NCI-H1048 (cell line): ENCODE results near the gene SUZ12.
"Not testable (repeated sequence)": the region's sequence is repeated elsewhere in the genome, so short reads cannot be mapped to it uniquely, and the experiment has no call there.

Source experiments
- DNase-seq: peaks from one replicate; lab custom pipeline; 2025; lab: John Stamatoyannopoulos, UW

Gene SUZ12

DNA sequence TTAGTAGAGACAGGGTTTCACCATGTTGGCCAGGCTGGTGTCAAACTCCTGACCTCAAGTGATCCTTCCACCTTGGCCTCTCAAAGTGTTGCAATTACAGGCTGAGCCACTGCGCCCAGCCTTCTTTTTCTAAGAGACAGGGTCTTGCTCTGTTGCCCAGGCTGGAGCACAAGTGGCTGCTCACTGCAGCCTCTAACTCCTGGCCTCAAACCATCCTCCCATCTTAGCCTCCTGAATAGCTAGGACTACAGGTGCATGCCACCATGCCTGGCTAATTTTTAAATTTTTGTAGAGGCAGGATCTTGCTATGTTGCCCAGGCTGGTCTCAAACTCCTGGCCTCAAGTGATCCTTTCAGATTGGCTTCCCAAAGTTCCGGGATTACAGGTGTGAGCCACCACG is 15.1 kb downstream of the SUZ12 start:
- not testable (repeated sequence) for DNase-seq

DNA sequence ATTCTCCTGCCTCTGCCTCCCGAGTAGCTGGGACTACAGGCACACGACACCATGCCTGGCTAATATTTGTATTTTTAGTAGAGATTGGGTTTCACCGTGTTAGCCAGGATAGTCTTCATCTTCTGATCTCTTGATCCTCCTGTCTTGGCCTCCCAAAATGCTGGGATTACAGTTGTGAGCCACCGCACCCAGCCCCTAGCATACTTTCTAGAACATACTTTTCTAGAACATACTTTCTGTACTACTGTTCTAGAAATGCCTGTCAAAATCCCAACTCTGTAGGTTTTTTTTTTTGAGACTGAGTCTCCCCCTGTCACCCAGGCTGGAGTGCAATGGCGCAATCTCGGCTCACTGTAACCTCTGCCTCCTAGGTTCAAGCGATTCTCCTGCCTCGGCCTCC is 27.3 kb downstream of the SUZ12 start:
- DNase-seq, result not testable (repeated sequence)

DNA sequence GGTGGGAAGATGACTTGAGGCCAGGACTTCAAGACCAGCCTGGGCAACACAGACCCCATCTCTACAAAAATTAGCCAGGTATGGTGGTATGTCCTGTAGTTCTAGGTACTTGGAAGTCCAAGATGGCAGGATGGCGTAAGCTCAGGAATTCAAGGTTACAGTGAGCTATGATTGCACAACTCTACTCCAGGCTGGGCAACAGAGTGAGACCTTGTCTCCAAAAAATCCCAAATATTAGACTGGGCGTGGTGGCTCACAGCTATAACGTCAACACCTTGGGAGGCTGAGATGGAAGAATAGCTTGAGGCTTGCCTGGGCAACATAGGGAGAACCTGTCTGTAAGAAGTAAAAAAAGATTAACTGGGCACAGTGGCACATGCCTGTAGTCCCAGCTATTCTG is 30.8 kb downstream of the SUZ12 start:
- DNase-seq, result no peak

DNA sequence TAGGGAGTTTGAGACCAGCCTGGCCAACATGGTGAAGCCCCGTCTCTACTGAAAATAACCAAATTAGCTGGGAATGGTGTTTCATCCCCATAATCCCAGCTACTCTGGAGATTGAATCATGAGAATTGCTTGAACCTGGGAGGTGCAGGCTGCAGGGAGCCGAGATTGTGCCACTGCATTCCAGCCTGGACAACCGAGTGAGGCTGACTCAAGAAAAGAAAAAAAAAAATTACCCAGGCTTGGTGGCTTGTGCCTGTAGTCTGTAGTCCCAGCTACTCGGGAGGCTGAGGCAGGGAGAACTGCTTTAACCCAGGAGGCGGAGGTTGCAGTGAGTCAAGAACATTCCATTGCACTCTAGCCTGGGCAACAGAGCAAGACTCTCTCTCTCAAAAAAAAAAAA is 33.6 kb downstream of the SUZ12 start:
- DNase-seq, result not testable (repeated sequence)

DNA sequence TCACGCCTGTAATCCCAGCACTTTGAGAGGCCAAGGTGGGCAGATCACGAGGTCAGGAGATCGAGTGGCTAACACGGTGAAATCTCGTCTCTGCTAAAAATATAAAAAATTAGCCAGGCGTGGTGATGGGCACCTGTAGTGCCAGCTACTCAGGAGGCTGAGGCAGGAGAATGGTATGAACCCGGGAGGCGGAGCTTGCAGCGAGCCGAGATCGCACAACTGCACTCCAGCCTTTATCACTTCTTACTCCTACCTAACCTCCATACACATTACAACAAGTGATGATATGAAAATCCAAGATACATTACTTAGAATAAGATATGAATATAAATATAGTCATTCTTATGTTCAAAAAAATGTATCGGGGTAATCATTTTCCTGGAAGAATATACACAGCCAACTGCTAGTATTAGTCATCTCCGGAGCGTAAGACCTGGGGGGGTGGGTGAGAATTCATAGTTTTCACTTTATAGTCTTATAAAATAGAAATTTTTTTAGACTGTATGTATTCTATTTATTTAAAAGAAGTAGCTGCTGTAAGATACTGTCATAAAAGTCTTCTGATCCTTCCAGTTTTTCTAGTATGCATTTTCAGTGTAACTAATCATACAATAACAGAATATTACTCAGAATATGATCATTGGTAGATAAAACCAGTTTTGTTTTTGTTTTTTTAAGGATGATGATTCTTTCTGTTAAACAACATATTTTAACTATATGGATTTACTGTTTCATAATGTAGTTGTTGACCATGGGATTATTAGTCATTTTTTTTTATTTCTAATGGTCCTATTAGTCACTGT is 37.7 kb downstream of the SUZ12 start:
- DNase-seq, result not testable (repeated sequence)

DNA sequence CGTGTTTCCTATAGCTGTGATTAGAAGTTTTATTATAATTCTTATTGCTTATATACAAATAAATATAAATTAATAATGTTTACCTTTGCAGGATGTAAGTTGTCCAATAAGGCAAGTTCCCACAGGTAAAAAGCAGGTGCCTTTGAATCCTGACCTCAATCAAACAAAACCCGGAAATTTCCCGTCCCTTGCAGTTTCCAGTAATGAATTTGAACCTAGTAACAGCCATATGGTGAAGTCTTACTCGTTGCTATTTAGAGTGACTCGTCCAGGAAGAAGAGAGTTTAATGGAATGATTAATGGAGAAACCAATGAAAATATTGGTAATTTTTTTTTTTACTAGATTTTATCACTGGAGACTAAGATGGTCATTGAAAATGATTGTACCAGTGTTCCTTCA is 38.6 kb downstream of the SUZ12 start:
- DNase-seq, result not testable (repeated sequence)

DNA sequence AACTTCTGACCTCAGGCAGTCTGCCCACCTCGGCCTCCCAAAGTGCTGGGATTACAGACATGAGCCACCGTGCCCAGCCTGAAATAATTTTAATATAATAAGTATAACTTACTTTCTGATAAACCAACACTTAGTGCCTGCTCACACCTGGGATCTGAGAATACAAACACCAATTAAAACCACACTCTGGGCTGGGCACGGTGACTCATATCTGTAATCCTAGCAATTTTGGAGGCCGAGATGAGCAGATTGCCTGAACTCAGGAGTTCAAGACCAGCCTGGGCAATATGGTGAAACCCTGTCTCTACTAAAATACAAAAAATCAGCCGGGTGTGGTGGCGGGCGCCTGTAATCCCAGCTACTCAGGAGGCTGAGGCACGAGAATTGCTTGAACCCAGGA is 55.0 kb downstream of the SUZ12 start:
- DNase-seq, result not testable (repeated sequence)

DNA sequence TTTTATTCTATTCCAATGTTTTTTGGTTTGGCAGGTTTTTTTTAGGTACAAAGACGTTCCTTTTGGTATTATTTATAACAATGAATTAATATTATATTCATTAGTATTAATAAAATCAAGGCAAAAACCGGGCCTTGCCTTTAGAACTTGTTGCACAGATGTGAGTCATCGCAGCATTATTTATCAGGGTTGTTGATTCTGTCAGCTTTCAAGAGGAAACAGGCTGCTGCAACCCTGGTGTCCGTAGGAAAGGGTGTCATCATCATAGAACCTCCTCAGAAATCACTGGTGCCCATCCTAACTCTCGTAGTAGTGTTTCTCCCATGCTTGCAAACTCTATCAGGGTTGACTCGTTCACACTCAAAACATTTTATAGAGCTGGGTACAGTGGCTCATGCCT is 60.2 kb downstream of the SUZ12 start:
- no peak for DNase-seq

DNA sequence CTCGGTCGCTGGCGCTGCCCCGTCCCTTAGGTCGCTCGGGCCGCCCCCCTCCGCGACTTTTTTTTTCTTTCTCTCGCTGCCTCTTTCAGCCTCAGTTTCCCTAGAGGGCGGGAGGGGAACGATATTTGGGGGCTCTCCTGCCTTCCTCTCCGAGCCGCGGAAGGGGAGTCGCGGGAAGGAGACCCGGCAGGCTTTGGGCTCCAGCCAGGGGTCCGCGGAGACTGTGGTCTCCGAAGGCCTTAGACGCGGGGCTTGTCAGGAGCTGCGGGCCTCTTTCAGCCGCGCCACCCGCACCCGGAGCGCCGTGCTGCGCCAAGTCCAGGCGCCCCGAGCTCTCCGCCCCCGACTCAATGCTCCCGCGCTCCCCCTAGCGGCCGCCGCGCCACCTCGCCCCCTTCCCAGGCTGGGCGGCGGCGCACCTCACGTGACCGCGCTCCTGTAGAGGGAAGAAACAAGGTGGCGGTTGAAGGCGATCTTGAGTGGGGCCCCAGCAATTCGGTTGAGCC is 70.2 kb downstream of the SUZ12 start, which contains the start of gene LRRC37B:
Gene LRRC37B, plus strand, starts transcription at position 427 of the 506 bp plus-strand sequence. CDS start 14,010 bp downstream, outside the sequence.
- peak; percentile 58 for DNase-seq

DNA sequence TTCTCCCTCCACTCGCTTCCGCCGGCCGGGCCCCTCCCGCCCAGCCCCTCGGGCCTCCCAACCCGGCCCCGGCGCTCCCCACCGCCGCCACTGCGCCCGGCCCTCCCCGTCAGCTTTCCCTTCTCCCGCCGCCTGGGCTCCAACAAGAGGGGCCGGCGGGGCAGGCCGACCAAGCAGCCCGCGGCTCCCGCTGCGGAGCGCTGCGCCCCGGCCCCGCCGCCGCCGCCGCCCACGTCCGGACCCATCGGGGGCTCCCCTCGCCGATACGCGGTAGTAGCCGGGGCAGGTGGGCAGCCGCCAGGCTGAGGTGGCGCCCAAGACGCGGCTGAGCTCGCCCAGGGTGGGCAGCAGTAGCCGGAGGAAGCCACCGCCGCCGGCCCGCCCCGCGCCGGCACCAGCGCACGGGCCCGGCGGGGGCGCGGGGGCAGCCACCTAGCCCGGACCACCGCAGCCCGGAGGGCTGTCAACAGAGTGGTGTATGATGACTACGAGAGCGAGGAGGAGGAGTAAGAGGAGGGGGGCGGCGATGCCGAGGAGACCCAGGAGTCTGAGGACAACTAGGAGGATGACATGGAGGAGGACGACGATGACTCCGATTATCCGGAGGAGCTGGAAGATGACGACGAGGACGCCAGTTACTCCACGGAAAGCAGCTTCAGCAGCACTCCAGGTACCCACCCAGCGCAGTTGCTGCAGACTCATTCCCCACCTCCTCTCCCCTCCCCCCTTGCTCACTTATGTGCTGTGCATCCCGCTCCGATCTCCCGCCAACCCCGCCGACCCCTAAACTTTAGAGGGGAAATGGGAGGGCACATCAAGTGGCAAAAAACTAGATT is 70.9 kb downstream of the SUZ12 start:
- DNase-seq, result peak; percentile 3

DNA sequence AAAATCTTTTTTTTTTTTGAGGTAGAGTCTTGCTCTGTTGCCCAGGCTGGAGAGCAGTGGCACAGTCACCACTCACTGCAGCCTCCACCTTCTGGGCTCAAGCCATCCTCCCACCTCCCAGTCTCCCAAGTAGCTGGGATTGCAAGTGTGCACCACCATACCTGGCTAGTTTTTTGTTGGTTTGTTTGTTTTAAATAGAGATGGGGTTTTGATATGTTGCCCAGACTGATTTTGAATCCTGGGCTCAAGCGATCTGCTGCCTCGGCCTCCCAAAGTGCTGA is 72.4 kb downstream of the SUZ12 start:
- no peak for DNase-seq

DNA sequence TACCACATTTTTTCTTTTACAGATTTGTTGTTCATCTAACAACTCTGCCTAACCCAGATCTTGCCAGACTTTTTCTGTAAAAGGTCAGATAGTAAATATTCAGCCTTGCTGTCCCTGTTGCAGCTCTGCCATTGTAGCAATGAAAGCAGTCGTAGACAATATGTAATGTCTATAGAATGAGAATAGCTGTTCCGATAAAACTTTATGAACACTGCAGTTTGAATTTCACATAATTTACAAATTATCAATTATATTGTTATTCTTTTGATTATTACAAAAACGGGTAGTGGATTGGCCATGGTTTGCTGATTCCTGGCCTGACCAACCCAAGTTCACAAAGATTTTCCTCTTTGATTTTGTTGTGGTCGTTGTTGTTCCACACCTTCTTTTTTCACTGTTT is 73.3 kb downstream of the SUZ12 start:
- no peak for DNase-seq

DNA sequence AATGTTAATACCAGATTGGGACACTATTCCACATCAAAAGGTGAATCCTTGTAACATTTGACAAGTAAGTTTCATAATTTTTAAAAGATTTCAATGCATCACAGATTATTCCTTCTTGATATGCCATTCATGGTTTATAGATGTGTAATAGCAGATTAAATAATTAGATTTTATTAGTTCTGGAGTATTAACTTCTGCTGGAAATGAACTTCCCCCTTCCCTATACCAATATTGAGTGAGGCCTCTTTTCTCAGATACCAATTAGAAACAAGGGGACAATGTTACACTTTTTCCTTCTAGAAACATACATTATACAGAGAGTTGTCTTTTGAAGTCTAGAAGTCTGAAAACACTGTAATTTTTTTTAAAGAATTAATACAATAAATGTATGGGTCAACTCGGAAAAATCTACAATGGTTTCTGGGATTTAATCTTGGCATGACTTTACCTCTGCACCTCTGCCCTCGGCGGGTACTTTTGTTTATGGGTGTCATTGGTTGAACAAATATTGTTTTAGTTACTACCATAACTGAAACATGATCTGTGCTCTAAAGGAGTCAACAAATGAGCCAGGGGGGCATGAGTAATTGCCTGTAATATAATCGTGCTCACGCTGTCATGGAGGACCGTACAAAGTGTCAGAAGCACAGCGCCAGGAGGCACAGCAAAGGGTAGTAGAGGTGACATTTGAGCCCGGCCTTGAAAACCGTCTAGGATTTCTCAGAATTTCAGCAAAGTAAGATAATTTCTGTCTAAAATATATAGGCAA is 78.6 kb downstream of the SUZ12 start:
- DNase-seq, result no peak

DNA sequence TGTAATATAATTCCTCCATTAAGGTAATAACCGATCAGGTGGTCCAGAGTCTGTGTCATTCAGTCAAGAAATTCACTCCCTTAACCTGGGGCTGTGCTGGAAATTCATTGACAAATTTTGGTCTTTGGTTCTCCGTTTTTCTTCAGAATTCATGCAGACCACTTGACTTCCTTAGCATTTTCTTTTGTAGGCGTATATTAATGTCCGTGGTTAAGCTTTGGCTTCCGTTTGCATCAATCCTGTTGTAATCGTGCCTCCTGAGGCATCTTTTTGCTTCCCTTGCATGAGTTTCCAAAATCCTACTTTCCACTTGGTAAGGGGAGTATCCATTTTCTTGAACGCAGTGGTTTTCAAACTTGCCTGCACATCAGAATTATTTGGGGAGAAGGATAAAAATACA is 79.4 kb downstream of the SUZ12 start:
- DNase-seq, result no peak

DNA sequence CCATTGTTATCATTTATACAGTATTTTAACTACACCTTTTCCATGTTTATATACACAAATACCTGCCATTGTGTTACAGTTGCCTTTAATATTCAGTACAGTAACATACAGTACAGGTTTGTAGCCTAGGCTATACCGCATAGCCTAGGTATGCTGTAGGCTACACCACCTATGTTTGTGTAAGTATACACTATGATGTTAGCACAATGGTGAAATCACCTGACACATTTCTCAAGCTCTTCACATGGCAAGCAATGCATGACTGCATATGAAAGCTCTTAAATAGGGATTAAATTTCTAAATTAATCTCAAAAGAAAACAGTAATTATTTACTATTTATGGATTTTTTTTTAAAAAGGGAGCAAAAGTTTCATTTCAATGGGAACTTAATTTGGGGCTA is 82.4 kb downstream of the SUZ12 start:
- no peak for DNase-seq

DNA sequence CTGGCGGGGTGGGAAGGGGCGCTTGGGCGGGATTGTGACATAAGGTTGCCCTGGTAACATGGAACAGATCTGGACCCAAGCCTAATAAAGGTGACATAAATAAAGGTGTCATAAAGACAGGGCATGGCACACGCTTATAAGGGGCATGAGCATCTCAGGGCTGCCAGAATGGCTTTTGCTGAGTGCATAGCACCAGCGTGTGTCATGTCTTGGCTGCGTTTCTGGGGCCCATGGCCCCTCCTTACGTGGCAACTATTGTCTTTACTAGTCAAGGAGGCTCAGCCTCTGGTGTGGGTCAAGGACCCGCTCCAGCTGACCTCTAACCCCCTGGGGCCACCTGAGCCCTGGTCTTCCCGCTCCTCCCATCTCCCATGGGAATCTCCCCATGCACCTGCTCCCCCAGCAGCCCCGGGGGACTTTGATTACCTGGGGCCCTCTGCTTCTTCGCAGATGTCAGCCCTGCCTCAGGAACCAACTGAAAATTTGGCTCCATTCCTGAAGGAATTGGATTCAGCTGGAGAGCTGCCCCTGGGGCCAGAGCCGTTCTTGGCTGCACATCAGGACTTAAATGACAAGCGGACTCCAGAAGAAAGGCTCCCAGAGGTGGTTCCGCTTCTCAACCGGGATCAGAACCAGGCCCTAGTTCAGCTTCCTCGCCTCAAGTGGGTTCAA is 84.3 kb downstream of the SUZ12 start:
- DNase-seq, result no peak

DNA sequence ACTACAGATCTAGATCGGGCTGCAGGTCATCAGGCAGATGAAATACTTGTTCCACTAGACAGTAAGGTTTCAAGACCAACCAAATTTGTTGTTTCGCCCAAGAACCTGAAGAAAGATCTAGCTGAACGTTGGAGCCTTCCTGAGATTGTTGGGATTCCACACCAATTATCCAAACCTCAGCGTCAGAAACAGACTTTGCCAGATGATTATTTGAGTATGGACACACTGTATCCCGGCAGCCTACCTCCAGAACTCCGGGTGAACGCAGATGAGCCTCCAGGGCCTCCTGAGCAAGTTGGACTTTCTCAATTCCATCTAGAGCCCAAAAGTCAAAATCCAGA is 84.8 kb downstream of the SUZ12 start:
- DNase-seq, result no peak

DNA sequence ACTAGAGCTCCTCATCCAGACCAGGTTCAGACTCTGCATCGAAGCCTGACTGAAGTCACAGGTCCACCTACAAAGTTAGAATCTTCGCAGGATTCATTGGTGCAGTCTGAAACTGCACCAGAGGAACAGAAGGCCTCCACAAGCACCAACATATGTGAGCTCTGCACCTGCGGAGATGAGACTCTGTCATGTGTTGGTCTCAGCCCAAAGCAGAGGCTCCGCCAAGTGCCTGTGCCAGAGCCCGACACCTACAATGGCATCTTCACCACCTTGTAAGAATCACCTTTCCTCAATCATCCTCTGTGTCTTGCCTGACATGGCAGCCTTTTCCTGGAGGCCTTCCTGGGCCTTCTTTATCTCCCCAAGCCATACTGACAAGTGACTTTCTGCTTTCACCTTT is 85.7 kb downstream of the SUZ12 start:
- not testable (repeated sequence) for DNase-seq

DNA sequence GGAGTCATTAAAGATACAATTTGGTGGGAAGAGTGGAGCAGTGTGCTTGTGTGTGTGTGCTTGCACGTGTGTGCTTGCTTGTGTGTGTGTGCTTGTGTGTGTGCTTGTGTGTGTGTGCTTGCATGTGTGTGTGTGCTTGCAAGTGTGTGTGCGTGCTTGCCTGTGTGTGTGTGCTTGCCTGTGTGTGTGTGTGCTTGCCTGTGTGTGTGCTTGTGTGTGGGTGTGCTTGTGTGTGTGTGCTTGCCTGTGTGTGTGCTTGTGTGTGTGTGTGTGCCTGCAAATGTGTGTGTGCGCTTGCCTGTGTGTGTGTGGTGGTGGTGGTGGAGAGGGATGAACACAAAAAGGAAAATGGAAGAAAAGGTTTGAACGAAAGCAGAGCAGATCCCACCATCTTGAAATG is 90.5 kb downstream of the SUZ12 start:
- not testable (repeated sequence) for DNase-seq

DNA sequence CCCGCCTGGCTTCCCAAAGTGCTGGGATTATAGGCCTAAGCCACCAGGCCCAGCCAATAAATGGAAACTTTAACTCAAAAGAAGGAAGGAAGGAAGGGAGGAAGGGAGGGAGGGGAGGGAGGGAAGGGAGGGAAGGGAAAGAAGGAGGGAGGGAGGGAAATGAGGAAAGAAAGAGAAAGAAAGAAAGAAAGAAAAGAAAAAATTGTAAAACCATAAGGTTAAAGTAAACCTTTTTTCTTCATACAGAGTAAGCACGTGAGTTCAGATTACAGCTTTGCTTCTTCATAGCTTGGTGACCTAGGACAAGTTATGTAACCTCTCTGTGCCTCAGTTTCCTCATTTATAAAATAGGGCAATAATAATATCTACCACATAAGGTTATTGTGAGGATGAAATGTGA is 96.4 kb downstream of the SUZ12 start:
- DNase-seq, result no peak

DNA sequence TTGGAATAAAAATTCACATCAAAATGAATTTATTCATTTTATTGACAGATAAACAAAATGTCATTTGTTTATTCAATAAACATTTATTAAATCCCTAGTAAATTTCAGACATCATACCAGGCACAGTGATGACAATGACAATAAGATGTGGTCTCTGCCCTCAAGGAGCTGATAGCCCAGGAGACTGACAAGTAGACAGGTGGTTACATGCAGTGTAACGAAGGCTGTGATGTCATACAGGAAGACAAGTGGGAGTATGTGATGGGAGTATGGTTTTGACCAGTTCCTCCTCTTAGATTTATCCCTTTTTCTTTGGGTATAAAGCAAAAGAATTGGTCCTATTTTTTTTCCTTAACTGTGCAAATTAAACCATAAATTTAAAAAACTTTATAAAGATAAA is 97.0 kb downstream of the SUZ12 start:
- not testable (repeated sequence) for DNase-seq

DNA sequence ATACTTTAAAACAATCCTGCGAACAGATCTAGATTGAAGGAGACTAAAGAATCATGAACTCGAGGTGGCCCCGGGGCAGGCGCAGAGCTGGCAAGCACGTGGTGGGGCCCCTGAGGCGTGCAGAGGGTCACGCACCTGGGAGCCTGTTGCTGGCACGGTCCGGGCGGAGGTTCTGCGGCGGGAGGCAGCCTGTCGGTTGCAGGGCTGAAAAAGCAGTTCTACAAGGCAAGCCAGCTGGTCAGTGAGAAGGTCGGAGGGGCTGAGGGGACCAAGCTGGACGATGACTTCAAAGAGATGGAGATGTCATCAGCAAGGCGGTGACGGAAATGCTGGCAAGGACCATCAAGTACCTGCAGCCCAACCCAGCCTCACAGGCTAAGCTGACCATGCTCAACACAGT is 103.4 kb downstream of the SUZ12 start:
- not testable (repeated sequence) for DNase-seq
